Liver (tissue), 3 donors: ENCODE results near the gene RPS6KA5.

Experiments used
- FOXA1 ChIP-seq: IDR thresholded peaks from 2 replicates; pipeline ENCODE4 v1.6.1; 2016; ENCODE audit warnings: antibody characterized with exemption
- GABPA ChIP-seq, 2 donors: IDR thresholded peaks in 1 of 2; conservative IDR thresholded peaks in 1 of 2; 2 replicates each; pipeline ENCODE4 v1.6.1; 2016; ENCODE audit warnings: antibody characterized with exemption in 2 of 2, mild to moderate bottlenecking in 1 of 2, moderate library complexity in 1 of 2
- JUND ChIP-seq, 2 donors: IDR thresholded peaks; 2 replicates each; pipeline ENCODE4 v1.6.1; 2016; ENCODE audit warnings: antibody characterized with exemption in 2 of 2
- SP1 ChIP-seq: IDR thresholded peaks from 2 replicates; pipeline ENCODE4 v1.6.1; 2018; ENCODE audit warnings: antibody characterized with exemption, mild to moderate bottlenecking
- TAF1 ChIP-seq: conservative IDR thresholded peaks from 2 replicates; pipeline ENCODE4 v1.6.1; 2016; ENCODE audit warnings: antibody characterized with exemption, mild to moderate bottlenecking
- TF ChIP-seq, protein P1 (sequence below): IDR thresholded peaks from 2 replicates; pipeline ENCODE4 v1.6.1; 2016; ENCODE audit warnings: antibody characterized with exemption
- TF ChIP-seq, protein P2 (sequence below): fragments of 150-350 bp; IDR thresholded peaks from 2 replicates; pipeline ENCODE4 v1.5.1; 2017; ENCODE audit warnings: improper control_type of control experiment, low read depth, low read length; ENCODE audit not compliant: missing input control
- donor health status: healthy.
- donor health status: healthy.

DNA sequence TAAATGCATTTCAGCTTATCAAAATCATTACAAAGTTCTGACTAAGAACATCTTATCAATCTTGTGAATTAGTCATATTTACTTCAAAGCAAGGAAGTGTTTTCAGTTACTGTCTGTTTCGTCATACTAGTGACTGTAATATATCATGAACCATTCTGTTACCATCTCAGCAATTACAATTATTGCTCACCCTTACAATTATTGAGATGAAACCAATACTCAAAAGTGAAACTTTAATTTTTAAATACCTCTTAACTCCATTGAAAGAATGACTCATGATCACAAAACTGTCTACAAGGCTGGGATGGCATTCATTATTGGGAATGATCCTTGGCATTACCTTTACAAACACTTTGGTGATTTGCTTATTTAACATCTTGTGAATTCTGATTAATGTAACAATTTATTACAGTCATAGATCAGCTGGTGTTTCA, 90.3 kb downstream of the RPS6KA5 start:
- no peak for TF ChIP-seq JUND (IDR thresholded peaks at IDR 0.05)
- no peak for TF ChIP-seq TAF1
- TF ChIP-seq GABPA (IDR thresholded peaks at IDR 0.05 in 1 of 2, conservative IDR thresholded peaks at IDR 0.05 in 1 of 2) = no peak
- no peak for TF ChIP-seq FOXA1
- TF ChIP-seq, protein P1, sequence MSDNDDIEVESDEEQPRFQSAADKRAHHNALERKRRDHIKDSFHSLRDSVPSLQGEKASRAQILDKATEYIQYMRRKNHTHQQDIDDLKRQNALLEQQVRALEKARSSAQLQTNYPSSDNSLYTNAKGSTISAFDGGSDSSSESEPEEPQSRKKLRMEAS = no peak
- TF ChIP-seq, protein P2, sequence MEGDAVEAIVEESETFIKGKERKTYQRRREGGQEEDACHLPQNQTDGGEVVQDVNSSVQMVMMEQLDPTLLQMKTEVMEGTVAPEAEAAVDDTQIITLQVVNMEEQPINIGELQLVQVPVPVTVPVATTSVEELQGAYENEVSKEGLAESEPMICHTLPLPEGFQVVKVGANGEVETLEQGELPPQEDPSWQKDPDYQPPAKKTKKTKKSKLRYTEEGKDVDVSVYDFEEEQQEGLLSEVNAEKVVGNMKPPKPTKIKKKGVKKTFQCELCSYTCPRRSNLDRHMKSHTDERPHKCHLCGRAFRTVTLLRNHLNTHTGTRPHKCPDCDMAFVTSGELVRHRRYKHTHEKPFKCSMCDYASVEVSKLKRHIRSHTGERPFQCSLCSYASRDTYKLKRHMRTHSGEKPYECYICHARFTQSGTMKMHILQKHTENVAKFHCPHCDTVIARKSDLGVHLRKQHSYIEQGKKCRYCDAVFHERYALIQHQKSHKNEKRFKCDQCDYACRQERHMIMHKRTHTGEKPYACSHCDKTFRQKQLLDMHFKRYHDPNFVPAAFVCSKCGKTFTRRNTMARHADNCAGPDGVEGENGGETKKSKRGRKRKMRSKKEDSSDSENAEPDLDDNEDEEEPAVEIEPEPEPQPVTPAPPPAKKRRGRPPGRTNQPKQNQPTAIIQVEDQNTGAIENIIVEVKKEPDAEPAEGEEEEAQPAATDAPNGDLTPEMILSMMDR = no peak
- TF ChIP-seq SP1 = no peak
